NCI-H510A (cell line): ENCODE data around the gene TMEM187.

Experiments
- DNase-seq: peaks from one replicate; lab custom pipeline; 2025; lab: John Stamatoyannopoulos, UW

The TMEM187 gene, protein sequence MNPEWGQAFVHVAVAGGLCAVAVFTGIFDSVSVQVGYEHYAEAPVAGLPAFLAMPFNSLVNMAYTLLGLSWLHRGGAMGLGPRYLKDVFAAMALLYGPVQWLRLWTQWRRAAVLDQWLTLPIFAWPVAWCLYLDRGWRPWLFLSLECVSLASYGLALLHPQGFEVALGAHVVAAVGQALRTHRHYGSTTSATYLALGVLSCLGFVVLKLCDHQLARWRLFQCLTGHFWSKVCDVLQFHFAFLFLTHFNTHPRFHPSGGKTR

DNA sequence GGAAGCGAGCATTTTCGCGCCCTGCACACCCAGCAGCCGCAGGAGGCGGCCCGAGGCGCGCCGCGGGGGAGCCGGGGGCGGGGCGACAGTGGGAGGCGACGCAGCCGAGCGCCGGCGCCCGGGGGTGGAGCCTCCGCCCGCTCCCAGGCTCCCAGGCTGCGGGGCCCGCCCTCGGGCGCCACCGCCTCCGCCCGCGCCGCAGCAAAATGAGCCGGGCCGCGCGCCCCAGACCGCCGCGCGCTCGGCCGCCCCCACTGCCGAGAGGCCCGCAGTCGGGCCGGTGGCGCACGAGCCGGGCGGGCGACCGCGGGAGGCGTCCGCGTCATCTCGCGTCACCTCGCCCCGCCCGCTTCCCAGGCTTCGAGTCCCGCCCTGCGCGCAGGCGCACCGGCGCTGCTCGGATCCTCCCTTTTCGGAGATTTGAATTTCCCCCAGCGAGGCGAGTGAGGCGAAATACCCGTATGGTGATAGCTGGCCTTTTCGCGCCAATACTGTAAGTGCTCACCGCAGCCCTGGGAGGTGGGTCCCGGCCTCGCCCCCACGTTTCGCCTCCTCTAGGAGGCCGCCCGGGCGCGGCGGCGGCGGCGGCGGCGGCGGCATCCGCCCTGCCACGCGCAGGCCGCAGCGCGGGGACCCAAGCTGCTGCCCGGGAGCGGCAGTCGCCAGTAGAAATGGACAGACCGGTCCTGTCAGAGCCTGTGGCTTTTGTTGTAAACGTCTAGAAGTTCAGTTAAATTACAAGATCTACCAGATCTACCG, at the start of gene TMEM187:
Gene TMEM187 (plus strand): TSS at position 387 of the 759 bp plus-strand sequence. CDS start 9,309 bp downstream, outside the sequence.
- DNase-seq, result peak; percentile 85

DNA sequence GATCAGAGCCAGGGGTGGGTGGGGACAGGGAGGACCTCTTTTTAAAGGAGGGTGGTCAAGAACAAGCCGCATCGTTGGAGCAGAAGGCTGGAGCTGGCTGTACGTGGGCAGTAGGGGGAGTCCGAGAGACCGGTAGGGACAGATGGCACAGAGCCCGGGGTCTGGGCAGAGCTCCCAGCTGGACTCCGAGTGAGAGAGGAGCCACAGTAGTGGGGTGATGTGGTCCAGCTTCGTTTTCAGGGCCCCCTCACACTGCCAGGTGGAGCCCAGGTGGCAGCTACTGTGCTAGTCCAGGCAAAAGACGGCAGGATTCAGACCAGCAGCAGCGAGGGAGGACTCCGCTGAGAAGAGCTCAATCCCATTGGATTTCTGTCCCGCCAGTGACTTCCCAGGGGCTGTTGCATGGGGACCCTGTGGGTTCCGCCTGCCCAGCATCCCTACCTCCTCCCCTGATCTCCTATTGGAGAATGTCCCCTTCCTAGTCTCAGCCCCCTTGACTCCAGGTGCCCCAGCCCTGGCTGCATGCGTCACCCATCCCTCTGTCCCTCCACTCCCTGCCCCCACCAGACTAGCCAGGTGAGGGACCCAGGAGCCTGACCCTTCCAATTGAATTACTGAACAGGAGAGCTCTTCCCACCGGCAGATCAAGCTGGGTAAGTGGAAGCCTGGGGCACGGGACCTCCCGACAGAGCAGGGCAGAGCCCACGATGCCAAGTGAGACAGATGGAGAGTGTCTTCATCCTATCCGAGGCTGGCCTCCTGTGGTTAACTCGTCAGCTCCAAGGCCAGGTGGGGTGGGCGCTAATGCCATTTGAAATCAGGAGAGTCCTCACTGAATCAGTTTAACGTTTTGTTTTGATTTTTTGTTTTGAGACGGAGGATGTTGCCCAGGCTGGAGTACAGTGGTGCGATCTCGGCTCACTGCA, 49.4 kb upstream of the TMEM187 start:
- no peak for DNase-seq

DNA sequence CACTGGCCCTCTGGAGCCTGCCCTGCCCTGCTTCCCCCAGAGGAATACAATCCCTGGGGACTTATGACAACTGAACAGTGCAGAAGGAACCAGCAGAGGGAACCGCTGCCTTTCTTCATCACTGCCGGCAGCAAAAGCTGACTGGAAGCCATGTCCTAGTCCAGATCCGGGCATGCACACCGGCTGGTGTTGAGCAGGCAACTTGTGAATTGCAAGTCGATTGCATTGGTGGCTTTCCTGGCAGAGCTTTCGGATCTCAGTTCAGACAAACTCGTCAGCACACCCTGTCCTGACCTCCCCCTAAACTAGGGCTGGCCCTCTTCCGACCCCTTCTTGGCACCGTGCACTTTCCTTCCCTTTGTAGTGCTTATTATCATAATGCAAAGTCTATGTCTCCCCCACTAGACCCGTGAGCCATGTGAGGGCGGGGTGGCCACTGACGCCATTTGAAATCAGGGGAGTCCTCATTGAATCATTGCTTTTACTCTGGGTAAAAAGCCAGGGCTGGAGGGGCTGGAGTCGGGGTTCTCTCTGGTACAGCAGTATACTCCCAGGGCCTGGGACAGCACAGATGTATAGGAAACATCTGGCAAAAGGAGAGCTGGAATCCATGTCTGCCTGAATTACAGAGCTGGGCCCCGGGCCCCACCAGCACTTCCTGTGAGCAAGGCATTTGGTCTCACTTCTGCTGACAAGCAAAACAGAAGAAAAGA, 48.2 kb upstream of the TMEM187 start:
- no peak for DNase-seq

DNA sequence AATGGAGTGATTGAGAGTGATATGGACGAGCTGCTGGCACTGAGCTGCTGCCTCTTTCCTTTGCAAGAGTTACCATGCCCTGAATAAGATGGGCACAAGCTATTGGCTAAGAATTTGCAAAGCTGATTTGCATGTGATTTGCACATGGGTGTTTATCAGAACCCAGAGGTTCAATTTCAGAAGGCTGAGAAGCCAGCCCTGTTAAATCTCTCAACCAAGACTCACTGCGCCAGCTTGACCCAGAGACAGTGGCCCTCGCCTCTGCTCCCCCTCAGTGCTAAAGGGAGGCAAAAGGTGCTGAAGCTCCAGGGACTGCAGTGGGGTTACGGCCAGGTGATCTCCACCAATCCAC, 47.2 kb upstream of the TMEM187 start:
- no peak for DNase-seq

DNA sequence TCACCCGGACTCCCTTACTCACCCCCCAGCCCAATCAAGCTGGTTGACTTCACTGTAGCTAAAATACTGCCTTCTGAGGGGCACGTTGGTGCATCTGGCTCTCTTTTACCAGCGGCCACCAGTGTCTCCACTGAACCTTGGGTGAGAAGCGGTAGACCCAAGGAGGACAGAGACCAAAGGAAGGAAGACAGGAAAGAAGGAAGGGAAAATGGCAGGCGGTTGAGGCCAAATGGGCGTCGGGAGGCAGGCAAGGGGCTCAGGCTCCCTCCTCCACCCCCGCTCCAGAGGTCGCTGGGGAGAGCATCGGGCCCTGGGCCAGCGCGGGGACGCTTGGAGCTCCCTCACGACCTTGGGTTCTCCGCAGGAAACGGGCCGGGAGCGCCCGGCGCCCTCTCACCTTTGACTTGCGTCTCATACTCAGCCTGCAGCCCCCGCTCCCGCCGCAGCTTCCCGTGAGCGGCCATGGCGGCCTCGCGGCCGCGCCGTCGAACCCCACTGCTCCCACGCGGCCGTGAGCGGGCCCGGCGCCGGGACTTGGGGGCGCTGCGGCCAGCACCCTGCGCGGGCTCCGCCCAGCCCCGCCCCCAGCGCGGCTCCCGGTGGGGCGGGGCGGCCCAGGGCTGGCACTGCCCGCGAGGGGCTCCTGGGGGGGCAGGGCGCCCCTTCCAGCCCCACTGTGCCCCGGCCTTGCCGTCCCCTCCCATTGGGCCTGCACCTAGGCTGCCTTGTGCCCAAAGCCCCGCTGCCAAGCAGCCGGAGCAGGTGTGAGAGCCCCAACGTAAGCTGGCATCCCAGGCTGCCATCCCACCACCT, 46.6 kb upstream of the TMEM187 start, which contains the start of gene ARHGAP4:
Gene ARHGAP4 (minus strand): TSS at position 526 of the 813 bp plus-strand sequence. CDS start 62 bp downstream, at position 464.
- no peak for DNase-seq

DNA sequence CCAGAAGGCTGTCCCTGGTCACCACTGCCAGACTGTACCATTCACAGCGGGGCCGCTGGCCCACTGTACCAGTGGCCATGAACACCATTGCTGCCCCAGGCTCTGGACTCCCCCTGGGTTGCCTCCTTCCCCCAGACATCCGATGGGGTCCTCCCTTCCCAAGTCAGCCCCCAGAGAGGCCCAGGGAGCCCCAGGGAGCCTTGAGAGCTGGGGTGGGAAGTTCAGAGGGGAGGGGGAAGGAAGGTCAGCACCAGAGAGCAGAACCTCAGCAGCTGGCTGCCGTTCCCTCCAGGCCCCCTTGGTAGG, 46.0 kb upstream of the TMEM187 start:
- DNase-seq, result no peak

DNA sequence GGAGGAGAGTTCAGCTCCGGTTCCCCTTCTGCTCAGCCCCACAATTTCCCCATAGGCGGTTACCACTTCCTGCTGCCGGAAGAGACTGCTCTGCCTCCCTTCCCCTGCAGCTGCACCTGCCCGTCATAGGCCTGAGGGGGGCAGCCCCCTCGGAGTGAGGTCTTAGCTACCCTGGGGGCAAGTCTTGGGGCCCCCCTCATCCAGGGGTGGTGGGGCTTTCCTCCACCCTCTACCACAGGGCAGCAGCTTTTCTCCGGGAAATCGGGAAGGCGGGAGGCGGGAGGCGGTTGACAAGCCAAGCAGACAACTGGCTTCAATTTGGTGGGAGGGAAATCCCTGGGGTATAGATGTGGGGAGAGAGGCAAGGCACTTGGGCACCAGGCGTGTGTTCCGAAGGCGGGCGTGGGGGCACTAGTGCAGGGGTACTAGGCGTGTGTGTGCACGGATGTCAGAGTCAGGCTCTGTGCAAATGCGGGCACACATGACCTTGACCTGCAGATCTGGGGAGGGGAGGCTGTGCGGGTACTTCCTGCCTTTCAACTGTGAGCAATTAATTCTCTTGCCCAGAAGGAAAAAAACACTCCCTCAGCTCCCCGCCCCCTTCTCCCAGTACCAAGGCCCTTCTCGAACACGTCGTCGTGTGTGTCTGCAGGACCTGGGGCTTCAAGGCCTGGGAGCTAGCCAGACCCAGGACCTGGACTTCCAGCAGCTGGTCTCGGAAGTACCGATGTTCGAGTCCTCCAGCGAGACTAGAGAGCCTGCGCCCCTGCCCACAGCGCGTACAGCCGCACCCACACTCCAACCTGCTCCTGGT, 45.5 kb upstream of the TMEM187 start:
- no peak for DNase-seq

DNA sequence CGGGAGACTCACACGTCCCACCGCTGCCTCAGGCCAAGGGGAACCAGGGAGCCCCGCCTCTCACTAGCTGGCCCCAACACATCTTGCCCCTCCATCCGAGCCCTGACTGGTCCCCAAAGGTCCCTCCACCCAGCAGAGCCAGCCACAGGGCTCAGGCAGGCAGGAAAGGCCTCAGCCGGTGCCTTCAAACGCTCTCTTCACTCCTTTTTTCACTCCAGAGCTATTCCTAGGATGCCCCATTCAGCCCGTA, 45.0 kb upstream of the TMEM187 start:
- no peak for DNase-seq

DNA sequence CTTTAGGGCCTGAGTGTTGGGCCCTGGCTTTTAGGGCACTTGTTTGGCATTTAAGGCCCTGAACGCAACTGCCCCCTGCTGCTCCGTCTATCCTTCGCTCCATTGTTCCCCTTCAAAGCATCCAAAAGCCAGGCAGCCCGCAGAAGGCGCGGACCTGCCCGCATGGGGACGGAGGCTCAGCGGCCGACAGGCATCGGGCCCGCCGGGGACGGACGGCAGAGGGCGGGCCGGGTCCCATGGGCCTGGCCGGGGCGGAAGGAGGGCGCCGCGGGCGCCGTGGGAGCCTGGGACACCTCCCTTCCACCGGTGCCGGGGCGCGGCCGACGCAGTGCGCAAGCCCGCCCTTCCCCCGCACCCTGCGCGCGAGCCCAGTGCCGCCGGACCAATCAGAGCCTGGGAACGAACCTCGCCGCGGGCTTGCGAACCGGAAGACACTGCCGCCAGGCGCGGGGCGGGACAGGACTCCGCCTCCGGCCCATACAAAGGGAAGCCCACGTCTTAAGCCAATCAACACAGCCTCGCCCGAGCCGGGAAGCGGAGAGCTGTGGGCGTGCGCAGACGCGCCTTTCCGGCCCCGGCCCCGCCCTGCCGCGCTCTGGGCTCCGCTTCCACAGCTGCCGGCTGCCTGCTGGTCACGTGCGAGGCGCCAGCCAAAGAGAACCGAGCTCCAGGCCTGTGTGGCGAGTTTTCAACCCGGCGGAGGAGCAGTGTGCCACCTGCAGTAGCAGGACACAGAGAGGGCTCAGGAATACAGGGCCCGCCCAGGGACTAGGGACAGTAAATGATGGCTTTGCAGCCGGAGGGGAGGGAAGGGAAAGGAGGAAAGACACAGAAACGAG, 44.4 kb upstream of the TMEM187 start:
- peak; percentile 94 for DNase-seq

DNA sequence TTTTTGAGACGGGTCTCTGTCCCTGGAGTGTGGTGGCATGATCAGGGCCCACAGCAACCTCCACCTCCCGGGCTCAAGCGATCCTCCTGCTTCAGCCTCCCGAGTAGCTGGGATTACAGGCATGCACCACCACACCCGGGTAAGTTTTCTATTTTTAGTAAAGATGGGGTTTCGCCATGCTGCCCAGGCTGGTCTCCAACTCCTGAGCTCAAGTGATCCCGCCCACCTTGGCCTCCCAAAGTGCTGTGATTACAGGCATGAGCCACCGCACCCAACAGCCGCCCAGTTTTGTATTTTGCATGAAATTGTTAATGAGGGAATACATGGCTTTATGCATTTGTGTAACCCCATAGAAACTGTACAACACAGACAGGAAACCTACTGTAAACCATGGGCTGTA, 43.7 kb upstream of the TMEM187 start:
- no peak for DNase-seq

DNA sequence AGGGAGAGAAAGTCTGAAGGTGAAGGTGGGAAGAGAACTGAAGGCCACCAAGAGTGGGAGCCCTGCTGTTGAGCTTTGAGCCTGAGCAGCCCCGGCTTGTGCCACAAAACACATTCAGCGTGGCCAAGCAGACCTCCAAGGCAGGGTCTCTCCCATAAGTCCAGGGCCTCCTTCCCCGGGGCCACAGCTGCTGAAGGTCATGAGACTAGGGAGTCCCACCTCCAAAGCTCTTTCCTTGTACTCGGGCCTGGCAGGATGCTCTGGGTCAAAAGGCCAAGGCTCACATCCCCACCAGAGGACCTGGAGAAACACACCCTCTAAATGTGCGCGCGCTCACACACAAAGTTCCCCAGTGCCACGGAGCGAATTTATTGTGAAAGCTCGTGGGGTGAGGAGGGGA, 43.0 kb upstream of the TMEM187 start:
- DNase-seq, result no peak

DNA sequence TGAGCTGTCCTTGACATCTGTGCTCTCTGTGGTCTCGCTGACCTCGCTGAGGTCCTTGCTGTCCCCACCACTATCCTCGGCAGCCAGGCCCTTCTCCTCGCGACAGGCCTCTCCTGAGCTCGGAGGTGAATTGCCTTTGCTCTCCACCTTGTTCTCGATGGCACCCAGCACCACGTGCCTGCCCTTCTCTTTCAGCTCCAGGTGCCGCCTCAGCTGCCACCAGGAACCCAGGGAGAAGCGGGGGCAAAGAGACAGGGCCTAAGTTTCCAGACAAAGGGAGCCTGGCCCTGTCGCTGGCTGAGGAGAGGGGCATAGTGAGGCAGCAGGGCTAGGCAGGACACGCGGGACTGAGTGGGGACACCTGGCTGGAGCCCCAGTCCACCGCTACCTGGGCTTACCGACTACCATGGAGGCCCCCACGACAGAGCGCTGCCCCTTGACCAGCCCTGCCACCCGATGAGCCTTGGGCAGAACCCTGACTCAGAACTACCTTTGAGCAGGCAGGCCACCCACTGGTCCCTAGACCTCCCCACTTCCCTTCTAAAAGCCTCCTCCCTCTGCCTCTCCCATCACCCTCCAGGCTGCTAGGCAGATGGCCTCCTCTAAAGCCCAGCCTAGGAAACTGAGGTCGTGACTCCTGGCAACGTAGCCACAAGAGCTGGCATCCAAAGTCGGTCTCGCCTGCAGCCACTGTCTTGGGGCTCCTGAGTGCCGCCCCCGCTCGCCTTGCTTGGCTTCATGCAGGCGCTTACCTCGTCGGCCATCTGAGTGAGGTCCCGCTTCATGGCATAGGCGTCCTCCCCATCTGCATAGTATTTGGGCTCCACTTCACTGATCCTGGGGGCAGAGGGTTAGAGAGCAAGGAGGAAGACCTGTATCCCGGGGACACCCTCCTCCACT, 42.3 kb upstream of the TMEM187 start:
- DNase-seq, result no peak

DNA sequence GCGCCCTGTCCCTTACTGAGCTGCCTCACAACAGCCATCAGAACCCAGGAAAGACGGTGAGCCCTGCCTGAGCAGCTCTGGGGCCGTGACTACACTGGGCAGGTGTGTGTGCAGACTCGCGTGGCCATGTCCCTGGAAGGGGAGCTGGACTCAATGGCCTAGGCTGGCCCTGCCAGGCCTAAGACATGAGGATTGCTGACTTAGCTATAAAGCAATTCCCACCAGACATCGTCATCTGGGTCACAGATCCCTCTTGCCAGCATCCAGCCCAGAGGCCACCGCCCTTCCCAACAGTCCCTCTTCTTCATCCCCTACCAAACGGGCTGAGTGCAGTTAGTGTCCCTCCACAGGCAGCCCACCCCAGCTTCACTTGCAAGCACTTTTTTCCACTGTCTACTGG, 41.4 kb upstream of the TMEM187 start:
- no peak for DNase-seq

DNA sequence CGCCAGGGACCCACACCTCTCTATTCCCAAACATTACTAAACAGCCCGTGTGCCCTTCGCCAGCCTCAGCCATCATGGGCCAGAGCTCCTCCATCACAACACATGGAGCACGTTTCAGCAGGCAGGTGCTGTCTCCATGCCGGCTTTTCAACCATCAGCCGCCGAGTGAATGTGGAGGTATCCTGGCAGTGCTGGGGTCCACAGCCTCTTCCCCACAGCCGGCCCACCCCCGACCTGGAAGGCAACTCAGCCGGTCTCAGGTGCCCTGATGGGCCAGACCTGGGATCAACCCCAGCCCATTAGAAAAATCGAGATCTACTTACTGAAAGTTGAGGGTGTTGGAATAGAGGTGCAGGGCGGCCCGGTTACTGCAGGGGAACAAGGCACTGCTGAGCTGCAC, 40.8 kb upstream of the TMEM187 start:
- no peak for DNase-seq

DNA sequence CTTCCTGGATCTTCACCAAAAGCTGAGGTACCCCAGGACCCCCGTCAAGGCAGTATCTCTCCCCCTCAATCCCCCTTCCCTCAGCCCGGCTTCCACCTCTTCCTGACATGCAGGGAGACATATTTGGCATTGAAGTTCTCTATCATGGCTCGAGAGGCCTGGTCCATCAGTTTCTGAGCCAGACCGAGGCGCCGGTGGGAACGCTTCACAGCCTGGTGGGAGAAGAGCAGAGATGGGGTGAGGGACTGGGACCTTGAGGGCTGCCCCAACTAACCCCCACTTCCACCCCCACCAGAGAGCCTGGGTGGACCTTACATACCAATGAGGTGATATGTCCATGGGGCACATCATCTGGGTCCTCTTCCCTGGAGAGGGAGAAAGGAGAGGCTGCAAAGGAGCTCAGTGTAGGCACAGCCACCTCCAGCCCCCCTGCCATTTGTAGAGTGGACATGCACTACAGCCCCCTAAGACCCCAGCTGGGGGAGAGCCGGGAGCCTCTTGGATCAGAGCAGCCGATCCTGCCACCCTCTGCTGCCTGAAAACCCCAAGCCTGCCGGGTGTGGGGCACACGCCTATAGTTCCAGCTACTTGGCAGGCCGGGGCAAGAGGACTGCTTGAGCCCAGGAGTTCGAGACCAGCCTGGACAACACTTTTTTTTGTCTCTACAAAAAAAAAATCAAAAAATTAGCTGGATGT, 40.2 kb upstream of the TMEM187 start:
- no peak for DNase-seq

DNA sequence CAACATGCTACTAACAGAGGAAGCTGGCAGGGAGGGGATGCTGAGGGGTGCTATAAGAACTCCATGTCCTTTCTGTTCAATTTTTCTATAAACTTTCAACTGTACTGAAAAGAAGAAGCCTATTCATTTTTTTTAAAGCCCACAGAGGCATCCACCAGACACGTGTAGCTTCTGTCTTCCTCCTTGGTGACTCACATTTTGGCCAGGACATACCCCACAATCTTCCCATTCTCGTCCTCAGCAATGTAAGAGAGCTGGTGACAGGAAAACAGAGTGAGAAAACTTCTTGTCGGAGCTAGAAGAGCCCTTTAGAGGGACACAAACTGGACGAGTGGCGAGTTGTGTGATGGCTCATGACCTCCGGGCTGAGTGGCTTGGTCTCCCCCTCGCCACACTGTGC, 38.8 kb upstream of the TMEM187 start:
- no peak for DNase-seq

DNA sequence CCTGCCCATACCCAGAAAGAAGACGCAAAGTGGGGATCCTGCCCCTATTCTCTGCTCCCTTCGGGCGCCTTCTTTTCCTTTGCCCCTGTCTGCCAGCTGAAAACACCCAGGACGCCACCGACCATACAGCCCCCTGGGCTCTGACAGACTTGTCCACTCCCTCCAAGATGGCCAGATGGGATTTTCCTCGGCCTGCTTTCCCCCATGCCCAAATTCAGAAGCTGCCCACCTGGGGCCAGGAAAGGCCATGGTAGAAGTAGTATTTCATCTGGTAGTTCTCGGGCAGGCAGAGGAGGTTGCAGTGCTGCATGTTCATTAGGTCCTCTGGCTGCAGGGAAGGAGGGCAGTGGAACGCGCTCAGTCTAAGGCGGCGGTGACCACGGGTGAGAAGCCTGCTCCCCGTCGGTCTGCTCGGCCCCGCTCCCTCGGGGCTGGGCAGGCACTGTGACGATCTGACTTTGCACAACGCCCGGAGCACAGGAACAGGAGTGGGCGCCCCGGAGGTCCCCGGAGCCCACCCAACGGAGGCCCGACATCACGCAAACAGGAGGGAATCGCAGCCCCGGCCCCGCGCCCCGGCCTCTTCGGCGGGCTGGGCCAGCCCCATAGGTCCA, 38.3 kb upstream of the TMEM187 start:
- no peak for DNase-seq
